ENCODE data around the gene SLC2A13. TPM values are rescaled to one million over a fixed set of nuclear protein-coding genes. Genes with fewer than 3 reads are reported as not detected.

Gene SLC2A13
- polyA plus RNA-seq (ENCODE audit: insufficient read length) = 12.5 TPM
- long read RNA-seq, donor 1, full-length matches to known transcripts = 2 of 2 reads
- long read RNA-seq, donor 1, partial matches to known transcripts = 0 of 2 reads
- long read RNA-seq, donor 1, other reads (novel, unspliced or antisense) = 0 of 2 reads
- long read RNA-seq, donor 2, full-length matches to known transcripts = 1 of 1 reads
- long read RNA-seq, donor 2, partial matches to known transcripts = 0 of 1 reads
- long read RNA-seq, donor 2, other reads (novel, unspliced or antisense) = 0 of 1 reads
- long read RNA-seq, donor 3, full-length matches to known transcripts = 2 of 2 reads
- long read RNA-seq, donor 3, partial matches to known transcripts = 0 of 2 reads
- long read RNA-seq, donor 3, other reads (novel, unspliced or antisense) = 0 of 2 reads
- long read RNA-seq, donor 4, partial matches to known transcripts = 0 of 1 reads
- long read RNA-seq, donor 4, other reads (novel, unspliced or antisense) = 0 of 1 reads
- long read RNA-seq, donor 5, partial matches to known transcripts = 0 of 1 reads
- long read RNA-seq, donor 5, other reads (novel, unspliced or antisense) = 0 of 1 reads
- long read RNA-seq, donor 6, full-length matches to known transcripts = 2 of 2 reads
- long read RNA-seq, donor 6, partial matches to known transcripts = 0 of 2 reads
- long read RNA-seq, donor 6, other reads (novel, unspliced or antisense) = 0 of 2 reads
- long read RNA-seq, donor 7, full-length matches to known transcripts = 2 of 2 reads
- long read RNA-seq, donor 7, partial matches to known transcripts = 0 of 2 reads
- long read RNA-seq, donor 7, other reads (novel, unspliced or antisense) = 0 of 2 reads
- long read RNA-seq, donor 8 = 0 reads

DNA sequence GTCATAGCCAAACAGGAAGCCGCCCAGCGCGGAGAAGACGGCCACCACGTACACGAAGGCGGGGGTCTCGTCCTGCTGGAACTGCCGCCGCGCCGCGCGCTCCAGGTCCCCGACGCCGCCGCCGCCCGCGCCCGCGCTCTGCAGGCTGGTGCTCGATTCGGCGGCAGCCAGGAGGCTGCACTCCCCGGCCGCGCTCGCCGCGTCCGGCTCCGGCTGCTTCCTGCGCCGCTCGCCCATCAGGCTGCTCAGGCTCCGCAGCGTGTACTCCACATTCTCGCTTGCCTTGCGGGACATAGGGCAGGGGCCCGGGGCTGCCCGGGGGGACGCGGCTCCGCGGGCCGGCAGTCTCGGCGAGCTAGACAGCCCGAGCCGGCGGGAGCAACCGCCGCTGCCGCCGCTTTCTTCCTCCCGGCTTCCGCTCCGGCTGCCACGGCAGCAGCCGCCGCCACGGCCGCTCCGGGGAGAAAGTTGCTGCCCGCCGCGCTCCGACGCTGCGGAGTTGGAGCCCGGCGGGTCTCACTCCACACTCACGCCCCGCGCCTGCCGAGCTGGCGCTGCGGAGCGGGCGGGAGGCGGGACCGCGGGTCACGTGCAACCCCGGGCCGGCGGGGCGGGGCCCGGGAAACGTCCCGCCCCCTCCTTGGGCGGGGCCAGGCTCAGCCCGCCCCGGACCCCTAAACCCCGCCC lies at the start of gene SLC2A13:
SLC2A13 (minus strand) TSS at position 567 of the 687 bp plus-strand sequence; CDS start at position 294, 273 bp downstream.
- DNase-seq = peak; percentile 62

DNA sequence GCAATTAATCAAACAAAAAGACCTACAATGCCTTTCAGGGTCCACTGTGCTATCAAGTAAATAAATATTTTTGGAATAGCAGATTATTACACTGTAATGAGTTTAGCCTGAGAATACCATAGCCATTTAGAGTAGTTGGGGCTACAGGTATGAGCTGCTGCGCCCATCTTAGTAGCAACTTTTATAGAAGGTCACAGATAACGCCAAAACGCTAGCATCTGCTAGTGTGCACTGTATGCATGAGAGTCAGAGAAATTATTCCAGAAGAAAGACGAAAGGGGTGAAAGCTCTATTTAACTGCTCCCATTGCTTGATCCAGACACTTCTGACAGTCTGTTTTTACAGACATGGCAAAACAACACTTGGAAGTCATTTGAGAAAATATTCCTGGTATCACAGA lies 48.5 kb upstream of the SLC2A13 start:
- no peak for DNase-seq

DNA sequence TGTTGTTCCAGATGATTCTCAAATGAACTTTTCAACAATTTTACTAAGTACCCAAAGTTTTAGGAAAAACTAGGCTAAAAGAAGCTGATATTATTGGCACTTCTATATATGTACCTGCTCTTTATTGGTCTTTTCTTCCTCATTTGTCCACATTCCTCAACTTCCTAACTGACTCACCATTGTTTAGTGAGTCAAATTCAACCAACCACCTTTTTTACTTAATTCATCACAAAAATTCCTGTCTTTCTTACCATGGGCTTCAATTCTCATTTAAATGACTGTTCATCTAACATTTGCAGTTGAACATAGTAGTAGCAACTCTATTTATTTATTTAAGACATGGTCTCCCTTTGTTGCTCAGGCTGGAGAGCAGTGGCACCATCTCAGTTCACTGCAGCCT lies 47.6 kb upstream of the SLC2A13 start:
- DNase-seq = no peak

- DNase-seq = peak; percentile 58
Measured at GRCh38 chr12:40152783-40153383, 47.0 kb upstream of the SLC2A13 start.

DNA sequence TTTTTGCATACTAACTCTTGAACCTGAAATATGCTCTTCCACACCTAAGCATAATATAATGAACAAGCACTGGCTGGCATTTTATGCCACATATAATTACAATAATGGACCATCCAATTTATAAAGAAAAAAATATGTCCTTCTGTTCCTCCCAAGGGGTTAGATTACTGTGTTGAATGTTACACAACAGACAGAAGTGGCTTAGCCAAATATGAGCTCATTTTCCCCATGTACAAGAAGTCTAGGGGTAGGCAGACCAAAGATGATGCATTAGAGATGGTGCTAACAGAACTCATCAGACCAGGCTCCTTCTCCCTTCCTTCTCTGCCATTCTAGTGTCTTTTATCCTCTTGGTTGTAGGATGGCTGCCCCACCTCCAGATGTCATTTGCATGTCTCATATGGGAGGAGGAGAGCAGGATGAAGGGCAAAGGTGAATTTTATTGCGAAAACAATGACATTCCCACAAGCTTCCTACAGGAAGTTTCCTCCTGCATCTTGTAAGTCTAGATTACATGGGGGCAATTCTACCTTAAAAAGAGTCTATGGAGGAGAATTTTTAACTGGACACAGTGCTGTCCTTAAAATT lies 43.9 kb upstream of the SLC2A13 start:
- no peak for DNase-seq

- DNase-seq = no peak
Measured at GRCh38 chr12:40146800-40147797, 41.2 kb upstream of the SLC2A13 start.

- DNase-seq = no peak
Measured at GRCh38 chr12:40145896-40146295, 40.0 kb upstream of the SLC2A13 start.

DNA sequence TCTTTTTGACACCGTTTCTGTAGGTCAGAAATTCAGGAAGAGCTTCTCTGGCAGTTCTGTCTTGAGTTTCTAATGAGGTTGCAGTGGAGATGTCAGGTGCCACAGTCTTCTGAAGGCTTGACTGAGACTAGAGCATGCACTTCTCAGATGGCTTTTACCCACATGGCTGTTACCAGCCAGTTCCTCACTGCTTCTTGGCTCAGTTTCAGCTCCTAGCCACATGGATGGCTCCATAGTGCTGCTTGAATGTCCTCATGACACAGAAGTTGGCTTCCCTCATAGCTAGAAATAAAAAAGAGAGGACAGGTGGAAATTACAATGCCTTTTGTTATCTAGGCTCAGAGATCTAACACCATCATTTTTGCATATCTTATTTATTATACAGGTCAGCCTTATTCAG lies 38.1 kb upstream of the SLC2A13 start:
- DNase-seq = no peak

DNA sequence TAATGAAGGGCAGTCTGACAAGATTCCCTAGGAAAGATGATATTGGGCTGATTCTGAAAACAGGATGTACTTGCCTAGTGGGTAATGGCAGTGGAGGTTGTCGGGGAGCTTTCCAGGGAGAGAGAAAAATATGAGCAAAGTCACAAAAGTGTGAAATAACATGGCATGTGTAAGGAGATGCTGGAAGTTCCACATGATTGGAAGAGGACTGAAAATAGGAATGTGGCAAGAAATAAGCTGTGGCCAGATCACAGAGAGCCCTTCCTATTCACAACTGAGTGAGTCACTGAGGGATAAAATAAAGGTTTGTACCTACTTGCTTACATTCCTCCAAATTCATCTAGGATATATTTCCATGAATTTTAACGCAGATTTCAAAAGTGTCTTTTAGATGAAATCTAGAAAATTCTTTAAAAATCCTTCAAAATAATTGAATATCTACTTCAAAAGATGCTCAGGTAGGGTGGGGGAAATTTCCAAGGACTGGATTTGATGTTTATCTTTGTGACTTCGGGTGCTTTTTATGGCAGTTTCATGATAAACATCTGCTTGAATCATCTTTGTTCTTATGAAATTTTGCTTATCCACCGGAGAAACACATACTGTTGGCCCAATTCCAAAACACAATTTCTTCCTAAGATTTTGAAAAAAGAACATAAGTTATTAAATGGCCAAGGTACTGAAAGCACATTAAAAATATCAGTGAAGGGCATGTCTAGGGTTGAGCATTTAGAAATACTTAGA lies 36.3 kb upstream of the SLC2A13 start:
- no peak for DNase-seq

GRCh38 chr12:40138526-40138925 lies 32.6 kb upstream of the SLC2A13 start:
- no peak for DNase-seq

- no peak for DNase-seq
Measured at GRCh38 chr12:40137252-40137651, 31.4 kb upstream of the SLC2A13 start.

- DNase-seq = no peak
Measured at GRCh38 chr12:40127408-40127807, 21.5 kb upstream of the SLC2A13 start.

GRCh38 chr12:40123496-40123895 lies 17.6 kb upstream of the SLC2A13 start:
- DNase-seq = no peak

DNA sequence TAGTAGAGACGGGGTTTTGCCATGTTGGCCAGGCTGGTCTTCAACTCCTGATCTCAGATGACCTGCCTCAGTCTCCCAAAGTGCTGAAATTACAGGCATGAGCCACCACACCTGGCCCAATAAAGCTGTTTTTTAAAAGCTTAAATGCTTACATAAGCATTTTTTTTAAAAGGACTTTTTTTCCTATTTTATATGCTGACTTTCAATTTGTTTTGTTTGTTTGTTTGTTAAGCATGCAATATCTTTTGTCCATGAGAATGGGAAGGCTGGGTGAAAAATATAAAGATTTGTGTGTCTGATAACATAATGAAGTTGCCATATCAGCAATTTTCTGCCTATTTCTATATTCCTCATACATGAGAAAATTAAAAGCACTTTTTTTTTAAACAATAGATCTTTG lies 17.0 kb upstream of the SLC2A13 start:
- no peak for DNase-seq

DNA sequence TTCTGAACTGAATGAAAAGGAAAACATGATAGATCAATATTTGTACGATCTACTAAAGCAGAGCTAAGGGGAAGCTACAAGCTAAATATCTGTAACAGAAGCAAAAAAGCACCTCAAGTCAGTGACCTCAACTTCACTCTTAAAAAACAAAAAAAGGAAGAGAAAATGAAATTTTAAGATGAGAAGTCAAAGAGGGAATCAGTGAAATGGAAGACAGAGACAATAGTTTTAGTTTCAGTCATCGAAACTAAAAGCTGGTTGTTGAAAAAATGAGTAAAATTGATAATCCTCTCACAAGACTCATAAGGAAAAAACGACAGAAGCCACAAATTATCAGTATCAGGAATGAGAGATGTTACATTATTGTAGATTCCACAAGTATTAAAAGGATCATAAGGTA lies 11.9 kb upstream of the SLC2A13 start:
- no peak for DNase-seq

DNA sequence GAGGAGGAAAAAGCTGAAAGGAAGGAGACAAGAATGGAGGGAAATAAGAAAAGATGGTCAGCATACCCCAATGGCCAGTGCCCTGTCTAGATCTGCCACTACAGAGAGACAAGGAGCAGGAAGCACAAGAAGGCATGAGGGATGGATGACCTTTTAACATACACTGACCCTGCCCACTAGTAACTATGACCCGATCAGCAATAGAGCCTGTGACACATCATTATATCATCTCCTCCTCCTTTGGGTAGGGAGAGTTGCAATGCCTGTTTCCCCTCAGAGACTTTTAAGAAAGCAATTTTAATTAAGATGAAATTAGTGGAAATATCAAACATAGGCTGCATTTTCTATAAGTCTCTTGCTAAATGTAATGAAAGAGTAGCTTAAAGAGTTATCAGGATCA lies 4.7 kb upstream of the SLC2A13 start:
- DNase-seq = no peak

GRCh38 chr12:40107803-40108620 lies 2.1 kb upstream of the SLC2A13 start:
- DNase-seq = no peak

GRCh38 chr12:40107098-40107802 lies 1.4 kb upstream of the SLC2A13 start:
- DNase-seq = peak; percentile 80
